ENCODE data around the gene NLRC5. TPM values are rescaled to one million over a fixed set of nuclear protein-coding genes. Genes with fewer than 3 reads are reported as not detected.

The NLRC5 gene
- total RNA-seq, 1 experiment from 2014 or later: 0.98 TPM

GRCh38 chr16:57024894-57025680, 35.7 kb downstream of the NLRC5 start:
- H3K9ac ChIP-seq (ENCODE audit: low read length): no peak overlapping the region
- no peak overlapping the region for H2AFZ ChIP-seq (ENCODE audit: low read length)
- ChIA-PET POLR2A (ENCODE audit: unreplicated experiment) (no interaction called here), CTCF (no interaction called here)
- DNase-seq (no peak), ATAC-seq (no peak)
- no TSS peak for BruUV-seq (replicated peaks)
- no peak for TF ChIP-seq CTCF (conservative IDR thresholded peaks at IDR 0.05; ENCODE audit: low read depth, low read length)
- TF ChIP-seq EZH2phosphoT487 (IDR thresholded peaks at IDR 0.05; ENCODE audit: borderline replicate concordance, low read length): no peak
- TF ChIP-seq EZH2 (IDR thresholded peaks at IDR 0.05; ENCODE audit: low read length, unreplicated experiment): no peak
- H3K27ac ChIP-seq (ENCODE audit: low read length): no peak overlapping the region
- no peaks in the 10 kb centered on the region for H3K36me3 ChIP-seq (ENCODE audit: low read depth, low read length)
- no peaks in the 10 kb centered on the region for H3K4me1 ChIP-seq (ENCODE audit: insufficient read depth, low read length)
- H3K79me2 ChIP-seq (ENCODE audit: low read length): no peaks in the 10 kb centered on the region
- no peaks in the 10 kb centered on the region for H3K9me3 ChIP-seq (ENCODE audit: low read length)
- intact Hi-C loops (cut with micrococcal nuclease): no loop called here
- H3K4me2 ChIP-seq (ENCODE audit: low read length): no peak overlapping the region
- no peak overlapping the region for H3K4me3 ChIP-seq (ENCODE audit: low read length)
- no peaks in the 10 kb centered on the region for H4K20me1 ChIP-seq (ENCODE audit: low read length)
- no peaks in the 10 kb centered on the region for H3K27me3 ChIP-seq (ENCODE audit: low read length)
- H3F3A ChIP-seq (ENCODE audit: low read length, unreplicated experiment): no peaks in the 10 kb centered on the region
- no peaks in the 10 kb centered on the region for H3K9me2 ChIP-seq (replicated peaks; ENCODE audit: low read length)

- Histone ChIP-seq H3F3A (ENCODE audit: low read length, unreplicated experiment) (no peaks in the 10 kb centered on the region), H3K36me3 (ENCODE audit: low read depth, low read length) (no peaks in the 10 kb centered on the region), H3K4me1 (ENCODE audit: insufficient read depth, low read length) (no peaks in the 10 kb centered on the region), H3K9ac (ENCODE audit: low read length) (no peak overlapping the region), H3K9me2 (replicated peaks; ENCODE audit: low read length) (no peaks in the 10 kb centered on the region), H4K20me1 (ENCODE audit: low read length) (no peaks in the 10 kb centered on the region), H3K4me2 (ENCODE audit: low read length) (no peak overlapping the region), H3K27me3 (ENCODE audit: low read length) (no peaks in the 10 kb centered on the region), H3K4me3 (ENCODE audit: low read length) (no peak overlapping the region), H3K27ac (ENCODE audit: low read length) (no peak overlapping the region), H3K79me2 (ENCODE audit: low read length) (no peaks in the 10 kb centered on the region), H2AFZ (ENCODE audit: low read length) (no peak overlapping the region), H3K9me3 (ENCODE audit: low read length) (no peaks in the 10 kb centered on the region)
- ATAC-seq: no peak
- CTCF ChIA-PET: no interaction called here
- POLR2A ChIA-PET (ENCODE audit: unreplicated experiment): no interaction called here
- no peak for DNase-seq
- intact Hi-C loops (cut with micrococcal nuclease): no loop called here
- TF ChIP-seq EZH2 (IDR thresholded peaks at IDR 0.05; ENCODE audit: low read length, unreplicated experiment): no peak
- TF ChIP-seq CTCF (conservative IDR thresholded peaks at IDR 0.05; ENCODE audit: low read depth, low read length): no peak
- no peak for TF ChIP-seq EZH2phosphoT487 (IDR thresholded peaks at IDR 0.05; ENCODE audit: borderline replicate concordance, low read length)
- no TSS peak for BruUV-seq (replicated peaks)
These were observed 36.8 kb downstream of the NLRC5 start for GRCh38 chr16:57025941-57026777.

- no peak for DNase-seq
- Histone ChIP-seq H4K20me1 (ENCODE audit: low read length) (no peaks in the 10 kb centered on the region), H3F3A (ENCODE audit: low read length, unreplicated experiment) (no peaks in the 10 kb centered on the region), H3K27me3 (ENCODE audit: low read length) (no peaks in the 10 kb centered on the region), H3K36me3 (ENCODE audit: low read depth, low read length) (no peaks in the 10 kb centered on the region), H3K4me3 (ENCODE audit: low read length) (no peak overlapping the region), H3K9me2 (replicated peaks; ENCODE audit: low read length) (no peaks in the 10 kb centered on the region), H3K4me2 (ENCODE audit: low read length) (no peak overlapping the region), H2AFZ (ENCODE audit: low read length) (no peak overlapping the region), H3K9ac (ENCODE audit: low read length) (no peak overlapping the region), H3K27ac (ENCODE audit: low read length) (no peak overlapping the region), H3K4me1 (ENCODE audit: insufficient read depth, low read length) (no peaks in the 10 kb centered on the region), H3K9me3 (ENCODE audit: low read length) (no peaks in the 10 kb centered on the region), H3K79me2 (ENCODE audit: low read length) (no peaks in the 10 kb centered on the region)
- CTCF ChIA-PET: no interaction called here
- TF ChIP-seq EZH2phosphoT487 (IDR thresholded peaks at IDR 0.05; ENCODE audit: borderline replicate concordance, low read length): no peak
- TF ChIP-seq CTCF (conservative IDR thresholded peaks at IDR 0.05; ENCODE audit: low read depth, low read length): no peak
- no peak for TF ChIP-seq EZH2 (IDR thresholded peaks at IDR 0.05; ENCODE audit: low read length, unreplicated experiment)
- POLR2A ChIA-PET (ENCODE audit: unreplicated experiment): no interaction called here
- BruUV-seq (replicated peaks): no TSS peak
- ATAC-seq: no peak
- intact Hi-C loops (cut with micrococcal nuclease): no loop called here
These were observed 37.4 kb downstream of the NLRC5 start for GRCh38 chr16:57026778-57027062.
